ENCODE results near the gene TBC1D19.
"Not testable (repeated sequence)": the region's sequence is repeated elsewhere in the genome, so short reads cannot be mapped to it uniquely, and the experiment has no call there.

TBC1D19 gene

DNA sequence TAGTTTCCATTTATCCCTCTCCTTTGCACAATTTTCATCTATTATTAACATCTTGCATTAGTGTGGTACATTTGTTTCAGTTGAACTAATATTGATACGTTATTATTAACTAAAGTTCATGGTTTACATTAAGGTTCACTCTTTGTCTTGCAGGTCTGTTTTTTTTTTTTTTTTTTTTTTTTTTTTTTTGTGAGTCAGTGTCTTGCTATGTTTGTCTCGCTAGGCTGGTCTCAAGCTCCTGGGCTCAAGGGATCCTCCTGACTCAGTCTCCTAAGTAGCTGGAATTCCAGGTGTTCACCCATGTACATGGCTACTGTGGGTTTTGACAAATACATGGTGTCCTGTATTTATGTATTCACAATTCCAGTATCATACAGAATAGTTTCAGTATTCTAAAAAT is 6.8 kb downstream of the TBC1D19 start:
- H3K9me2 ChIP-seq (replicated peaks; ENCODE audit: low read depth, low read length): no peaks in the 10 kb centered on the region
- TF ChIP-seq EZH2phosphoT487 (IDR thresholded peaks at IDR 0.05; ENCODE audit: borderline replicate concordance) (no peak), CTCF (conservative IDR thresholded peaks at IDR 0.05; ENCODE audit: low read length) (no peak)
- no peak overlapping the region for H3K9ac ChIP-seq (ENCODE audit: low read depth, low read length, poor library complexity, severe bottlenecking)

DNA sequence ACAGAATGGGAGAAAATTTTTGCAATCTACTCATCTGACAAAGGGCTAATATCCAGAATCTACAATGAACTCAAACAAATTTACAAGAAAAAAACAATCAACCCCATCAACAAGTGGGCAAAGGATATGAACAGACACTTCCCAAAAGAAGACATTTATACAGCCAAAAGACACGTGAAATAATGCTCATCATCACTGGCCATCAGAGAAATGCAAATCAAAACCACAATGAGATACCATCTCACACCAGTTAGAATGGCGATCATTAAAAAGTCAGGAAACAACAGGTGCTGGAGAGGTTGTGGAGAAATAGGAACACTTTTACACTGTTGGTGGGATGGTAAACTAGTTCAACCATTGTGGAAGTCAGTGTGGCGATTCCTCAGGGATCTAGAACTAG is 9.7 kb downstream of the TBC1D19 start:
- H2AFZ ChIP-seq (ENCODE audit: low read length); H3K9ac ChIP-seq (ENCODE audit: low read depth, low read length, poor library complexity, severe bottlenecking); H3K4me2 ChIP-seq (ENCODE audit: low read depth, low read length, poor library complexity, severe bottlenecking); H3K9me2 ChIP-seq (replicated peaks; ENCODE audit: low read depth, low read length); H4K20me1 ChIP-seq (ENCODE audit: insufficient read depth, low read length, poor library complexity, severe bottlenecking); H3K36me3 ChIP-seq (ENCODE audit: insufficient read depth, low read length); H3F3A ChIP-seq (ENCODE audit: low read depth); H3K27me3 ChIP-seq (ENCODE audit: insufficient read depth, low read length, poor library complexity, severe bottlenecking); H3K4me3 ChIP-seq (ENCODE audit: low read length, poor library complexity, severe bottlenecking); H3K79me2 ChIP-seq (ENCODE audit: insufficient read depth, low read length); H3K9me3 ChIP-seq (ENCODE audit: insufficient read depth, low read depth, low read length): not testable (repeated sequence)
- H3K4me1 ChIP-seq (ENCODE audit: insufficient read depth, low read length, poor library complexity, severe bottlenecking): peaks cover 12% of the 10 kb centered on the region

More for the DNA sequence above, 6.8 kb downstream of the TBC1D19 start:
- H3F3A ChIP-seq (ENCODE audit: low read depth): no peaks in the 10 kb centered on the region
- H3K4me3 ChIP-seq (ENCODE audit: low read length, poor library complexity, severe bottlenecking): no peak overlapping the region
- no peaks in the 10 kb centered on the region for H3K79me2 ChIP-seq (ENCODE audit: insufficient read depth, low read length)
- peaks cover 5% of the 10 kb centered on the region for H3K4me1 ChIP-seq (ENCODE audit: insufficient read depth, low read length, poor library complexity, severe bottlenecking)
- H2AFZ ChIP-seq (ENCODE audit: low read length): no peak overlapping the region
- no peaks in the 10 kb centered on the region for H3K27me3 ChIP-seq (ENCODE audit: insufficient read depth, low read length, poor library complexity, severe bottlenecking)
- H3K36me3 ChIP-seq (ENCODE audit: insufficient read depth, low read length): no peaks in the 10 kb centered on the region
- H3K9me3 ChIP-seq (ENCODE audit: insufficient read depth, low read depth, low read length): no peaks in the 10 kb centered on the region
- H3K4me2 ChIP-seq (ENCODE audit: low read depth, low read length, poor library complexity, severe bottlenecking): no peak overlapping the region
- H4K20me1 ChIP-seq (ENCODE audit: insufficient read depth, low read length, poor library complexity, severe bottlenecking): no peaks in the 10 kb centered on the region

GRCh38 chr4:26594371-26594770 is 10.5 kb downstream of the TBC1D19 start:
- Histone ChIP-seq H2AFZ (ENCODE audit: low read length) (no peak overlapping the region), H3K36me3 (ENCODE audit: insufficient read depth, low read length) (no peaks in the 10 kb centered on the region), H3K9me3 (ENCODE audit: insufficient read depth, low read depth, low read length) (no peaks in the 10 kb centered on the region), H3K9ac (ENCODE audit: low read depth, low read length, poor library complexity, severe bottlenecking) (no peak overlapping the region), H3K27me3 (ENCODE audit: insufficient read depth, low read length, poor library complexity, severe bottlenecking) (no peaks in the 10 kb centered on the region), H3K79me2 (ENCODE audit: insufficient read depth, low read length) (no peaks in the 10 kb centered on the region), H3K4me2 (ENCODE audit: low read depth, low read length, poor library complexity, severe bottlenecking) (no peak overlapping the region), H3F3A (ENCODE audit: low read depth) (no peaks in the 10 kb centered on the region), H3K4me1 (ENCODE audit: insufficient read depth, low read length, poor library complexity, severe bottlenecking) (peaks cover 12% of the 10 kb centered on the region), H3K4me3 (ENCODE audit: low read length, poor library complexity, severe bottlenecking) (no peak overlapping the region), H3K9me2 (replicated peaks; ENCODE audit: low read depth, low read length) (no peaks in the 10 kb centered on the region), H4K20me1 (ENCODE audit: insufficient read depth, low read length, poor library complexity, severe bottlenecking) (no peaks in the 10 kb centered on the region)
- TF ChIP-seq EZH2phosphoT487 (IDR thresholded peaks at IDR 0.05; ENCODE audit: borderline replicate concordance): no peak
- no peak for TF ChIP-seq CTCF (conservative IDR thresholded peaks at IDR 0.05; ENCODE audit: low read length)

- Histone ChIP-seq H3K4me2 (ENCODE audit: low read depth, low read length, poor library complexity, severe bottlenecking) (no peak overlapping the region), H3K27me3 (ENCODE audit: insufficient read depth, low read length, poor library complexity, severe bottlenecking) (no peaks in the 10 kb centered on the region), H3K9ac (ENCODE audit: low read depth, low read length, poor library complexity, severe bottlenecking) (no peak overlapping the region), H3K4me3 (ENCODE audit: low read length, poor library complexity, severe bottlenecking) (no peak overlapping the region), H3K36me3 (ENCODE audit: insufficient read depth, low read length) (no peaks in the 10 kb centered on the region), H3K9me3 (ENCODE audit: insufficient read depth, low read depth, low read length) (no peaks in the 10 kb centered on the region), H3F3A (ENCODE audit: low read depth) (no peaks in the 10 kb centered on the region), H3K79me2 (ENCODE audit: insufficient read depth, low read length) (no peaks in the 10 kb centered on the region), H4K20me1 (ENCODE audit: insufficient read depth, low read length, poor library complexity, severe bottlenecking) (no peaks in the 10 kb centered on the region), H3K9me2 (replicated peaks; ENCODE audit: low read depth, low read length) (no peaks in the 10 kb centered on the region), H3K4me1 (ENCODE audit: insufficient read depth, low read length, poor library complexity, severe bottlenecking) (peaks cover 12% of the 10 kb centered on the region), H2AFZ (ENCODE audit: low read length) (no peak overlapping the region)
- TF ChIP-seq CTCF (conservative IDR thresholded peaks at IDR 0.05; ENCODE audit: low read length) (no peak), EZH2phosphoT487 (IDR thresholded peaks at IDR 0.05; ENCODE audit: borderline replicate concordance) (no peak)
Observed at GRCh38 chr4:26594778-26595177, 10.9 kb downstream of the TBC1D19 start.

All from Loucy (cell line).